Measurements from ENCODE around the gene POLE.

GRCh38 chr12:132606466-132606865, 80.7 kb downstream of the POLE start:
- TF ChIP-seq CTCF (IDR thresholded peaks at IDR 0.05) = no peak
- TF ChIP-seq POLR2A (IDR thresholded peaks at IDR 0.05) = no peak

All from esophagus squamous epithelium (tissue), 4 donors.